ENCODE data around the gene PHC2.

The PHC2 gene

DNA sequence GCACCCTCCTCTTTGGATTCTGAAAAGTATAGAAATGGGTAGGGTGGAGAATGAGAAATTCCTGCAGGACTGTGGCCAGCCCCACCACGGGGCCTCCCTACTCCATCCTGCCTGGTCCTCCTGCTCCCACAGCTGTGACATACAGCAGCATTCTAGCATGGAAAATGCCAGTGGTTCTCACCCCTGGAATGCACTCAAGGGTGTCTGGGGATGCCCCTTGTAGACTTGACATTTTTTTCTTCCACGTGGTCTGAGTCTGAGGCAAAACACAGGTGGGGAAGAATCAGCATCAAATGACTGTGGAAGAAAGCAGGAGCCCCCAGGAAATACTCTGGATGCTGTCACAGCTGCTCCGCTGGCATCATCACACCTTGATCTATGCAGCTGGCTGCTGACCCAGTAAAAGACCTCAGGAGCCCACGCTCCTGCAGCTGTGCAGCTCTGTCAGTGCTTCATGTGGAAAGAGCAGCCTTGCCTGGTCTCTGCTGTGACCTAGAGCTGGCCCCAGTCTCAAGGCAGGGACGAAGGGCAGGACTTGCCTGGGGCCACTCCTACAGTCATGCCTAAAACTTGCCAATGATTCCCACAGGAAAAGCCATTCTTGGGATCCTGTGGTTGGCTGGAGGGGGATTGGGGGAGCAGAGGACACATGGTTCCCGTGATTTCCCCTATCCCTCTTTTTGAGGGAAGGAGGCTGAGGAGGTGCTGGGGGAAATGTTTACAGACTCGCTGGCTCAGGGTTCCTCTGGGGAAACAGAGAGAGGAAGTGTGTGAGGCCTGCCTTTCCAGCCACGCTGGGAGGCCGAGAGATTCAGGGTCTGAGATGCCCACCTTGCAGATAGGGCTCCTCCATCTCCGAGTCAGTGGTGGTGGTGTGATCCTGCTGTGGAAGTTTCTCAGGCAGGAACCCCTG, 99.2 kb downstream of the PHC2 start:
- H3K4me1 ChIP-seq (ENCODE audit: insufficient read depth, low read length), result no peaks in the 10 kb centered on the region
- H3K36me3 ChIP-seq (ENCODE audit: insufficient read depth, low read length), result peaks cover 13% of the 10 kb centered on the region
- H3K9ac ChIP-seq (ENCODE audit: low read depth, low read length), result no peak overlapping the region
- H3K9me3 ChIP-seq (ENCODE audit: control insufficient read depth, insufficient read depth, low read length), result no peaks in the 10 kb centered on the region

DNA sequence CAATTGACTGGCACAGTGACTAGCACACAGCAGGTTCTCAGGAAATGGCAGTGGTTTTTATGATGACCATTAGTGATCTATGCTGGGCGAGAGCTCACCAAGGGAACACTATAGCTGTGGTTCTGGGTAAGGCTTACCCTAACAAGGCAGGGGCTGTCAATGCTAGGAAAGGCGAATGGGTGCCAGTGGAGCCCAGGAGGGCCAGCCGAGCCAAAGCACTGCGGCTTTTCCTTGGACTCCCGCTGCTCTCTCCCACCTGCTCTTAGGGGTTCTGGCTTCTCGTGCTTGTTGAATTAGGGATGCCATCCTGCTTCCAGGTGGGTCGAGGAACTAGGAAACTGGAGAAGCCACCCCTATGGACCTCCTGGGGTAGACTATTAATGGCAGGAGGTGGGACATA, 100.0 kb downstream of the PHC2 start:
- Histone ChIP-seq H3K4me1 (ENCODE audit: insufficient read depth, low read length) (no peaks in the 10 kb centered on the region), H3K36me3 (ENCODE audit: insufficient read depth, low read length) (peaks cover 13% of the 10 kb centered on the region), H3K9me3 (ENCODE audit: control insufficient read depth, insufficient read depth, low read length) (no peaks in the 10 kb centered on the region), H3K9ac (ENCODE audit: low read depth, low read length) (no peak overlapping the region)

DNA sequence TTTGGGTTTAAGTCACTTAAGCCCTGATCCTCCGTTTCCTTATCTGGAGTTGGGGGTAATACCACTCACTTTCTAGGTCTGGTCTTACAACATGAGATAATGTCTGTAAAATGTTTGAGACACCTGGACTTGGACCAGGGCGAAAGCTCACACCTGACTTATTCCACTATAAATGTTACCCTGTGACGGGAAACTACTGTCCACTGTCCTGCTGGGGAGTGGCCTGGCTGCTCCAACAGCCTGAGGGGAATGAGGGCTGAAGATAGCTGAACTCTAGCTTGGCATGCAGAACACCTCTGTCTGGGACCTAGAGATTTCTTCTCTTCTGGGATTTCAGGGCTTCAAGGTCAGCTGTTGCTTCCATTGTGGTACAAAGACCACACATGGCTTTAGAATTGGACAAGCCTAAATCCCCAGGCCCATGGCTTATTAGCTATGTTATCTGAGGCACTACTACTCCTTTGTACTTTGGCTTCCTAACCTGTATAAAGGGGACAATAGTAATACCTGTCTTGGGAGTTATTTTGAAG, 100.5 kb downstream of the PHC2 start:
- Histone ChIP-seq H3K9me3 (ENCODE audit: control insufficient read depth, insufficient read depth, low read length) (no peaks in the 10 kb centered on the region), H3K9ac (ENCODE audit: low read depth, low read length) (no peak overlapping the region), H3K36me3 (ENCODE audit: insufficient read depth, low read length) (peaks cover 14% of the 10 kb centered on the region), H3K4me1 (ENCODE audit: insufficient read depth, low read length) (no peaks in the 10 kb centered on the region)

DNA sequence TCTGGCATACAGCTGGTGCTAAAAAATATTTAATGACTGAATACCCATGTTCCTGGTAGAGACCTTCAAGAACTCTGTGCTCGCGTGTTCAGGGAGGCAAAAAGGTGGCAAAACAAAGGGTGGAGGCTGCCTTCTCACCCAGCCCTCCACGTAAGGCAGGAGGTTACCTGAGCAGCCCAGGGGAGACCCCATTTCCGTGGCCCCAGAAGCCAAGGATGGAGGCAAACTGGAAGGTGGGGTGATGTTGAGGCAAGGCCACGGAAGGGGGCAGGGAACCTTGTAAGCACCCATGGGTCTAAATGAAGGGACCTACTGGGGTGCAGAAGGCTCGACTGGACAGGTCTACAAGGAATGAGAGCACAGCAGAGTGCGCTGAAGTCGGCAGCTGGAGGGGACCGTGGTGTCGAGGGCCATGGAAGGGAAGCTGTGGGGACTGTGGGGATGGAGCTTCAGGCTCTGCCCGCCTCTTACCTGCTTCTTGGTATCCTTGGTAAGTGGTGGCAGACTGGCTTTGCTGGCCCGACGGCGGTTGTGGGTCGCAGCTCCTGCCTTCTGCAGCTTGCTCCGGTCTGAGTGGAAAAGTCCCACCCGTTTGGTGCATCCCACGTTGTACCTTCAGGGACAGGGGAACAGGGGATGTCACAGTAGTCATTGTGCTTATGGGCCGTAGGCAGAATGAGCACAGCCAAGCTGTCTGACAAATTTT, 101.1 kb downstream of the PHC2 start:
- no peaks in the 10 kb centered on the region for H3K4me1 ChIP-seq (ENCODE audit: insufficient read depth, low read length)
- H3K9me3 ChIP-seq (ENCODE audit: control insufficient read depth, insufficient read depth, low read length), result no peaks in the 10 kb centered on the region
- peaks cover 16% of the 10 kb centered on the region for H3K36me3 ChIP-seq (ENCODE audit: insufficient read depth, low read length)
- H3K9ac ChIP-seq (ENCODE audit: low read depth, low read length), result no peak overlapping the region

DNA sequence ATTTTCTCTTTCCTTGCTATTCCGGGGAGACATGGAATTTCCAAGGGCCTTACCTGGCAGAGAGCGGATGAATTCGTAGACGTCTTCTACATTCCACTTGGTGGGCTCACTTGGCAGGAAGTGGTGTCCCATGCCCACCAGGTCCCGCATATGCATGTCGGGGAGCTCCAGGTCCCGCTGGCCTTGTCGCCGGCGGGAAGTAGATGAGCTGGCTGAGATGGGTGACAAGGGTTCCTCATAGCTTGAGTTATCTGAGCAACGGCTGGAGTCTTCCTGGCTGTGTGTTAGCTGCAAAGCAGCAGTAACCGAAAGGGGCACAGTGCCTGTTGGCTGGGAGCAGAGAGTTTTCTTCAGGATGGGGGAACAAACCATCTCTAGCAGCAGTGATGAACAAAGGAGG, 102.1 kb downstream of the PHC2 start:
- Histone ChIP-seq H3K9ac (ENCODE audit: low read depth, low read length) (no peak overlapping the region), H3K9me3 (ENCODE audit: control insufficient read depth, insufficient read depth, low read length) (no peaks in the 10 kb centered on the region), H3K36me3 (ENCODE audit: insufficient read depth, low read length) (peaks cover 14% of the 10 kb centered on the region), H3K4me1 (ENCODE audit: insufficient read depth, low read length) (no peaks in the 10 kb centered on the region)

DNA sequence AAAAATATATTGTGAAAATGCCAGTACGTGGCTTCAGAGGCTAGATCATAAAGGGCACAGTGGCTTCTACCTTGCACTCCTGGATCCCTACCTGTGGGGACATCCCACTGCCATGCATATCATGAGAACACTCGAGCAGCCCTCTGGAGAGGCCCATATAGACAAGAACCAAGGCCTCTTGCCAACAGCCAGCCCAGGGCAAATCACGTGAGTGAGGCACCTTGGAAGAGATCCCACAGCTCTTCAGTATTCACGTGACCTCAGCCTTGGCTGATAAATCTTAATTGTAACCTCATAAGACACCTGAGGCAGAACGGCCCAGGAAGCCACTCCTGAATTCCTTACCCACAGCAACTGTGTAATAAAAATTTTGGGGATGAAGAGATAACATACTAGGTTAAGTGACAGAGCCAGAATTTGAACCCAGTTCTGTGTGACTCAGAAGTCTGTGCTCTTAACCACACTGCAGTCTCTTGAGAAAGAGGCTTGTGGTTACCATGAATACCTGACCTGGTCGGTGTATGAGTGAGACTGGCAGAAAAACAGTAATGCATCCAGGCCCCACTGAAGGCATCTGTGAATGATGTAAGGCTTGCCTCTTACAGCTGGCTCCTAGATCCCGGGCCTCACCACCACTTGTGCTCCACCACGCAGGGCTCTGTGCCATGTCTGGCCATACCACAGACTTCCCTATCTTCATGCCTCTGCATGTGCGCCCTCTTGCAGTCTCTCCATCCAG, 103.1 kb downstream of the PHC2 start:
- no peak overlapping the region for H3K9ac ChIP-seq (ENCODE audit: low read depth, low read length)
- peaks cover 9% of the 10 kb centered on the region for H3K36me3 ChIP-seq (ENCODE audit: insufficient read depth, low read length)
- H3K9me3 ChIP-seq (ENCODE audit: control insufficient read depth, insufficient read depth, low read length), result no peaks in the 10 kb centered on the region
- H3K4me1 ChIP-seq (ENCODE audit: insufficient read depth, low read length), result no peaks in the 10 kb centered on the region

DNA sequence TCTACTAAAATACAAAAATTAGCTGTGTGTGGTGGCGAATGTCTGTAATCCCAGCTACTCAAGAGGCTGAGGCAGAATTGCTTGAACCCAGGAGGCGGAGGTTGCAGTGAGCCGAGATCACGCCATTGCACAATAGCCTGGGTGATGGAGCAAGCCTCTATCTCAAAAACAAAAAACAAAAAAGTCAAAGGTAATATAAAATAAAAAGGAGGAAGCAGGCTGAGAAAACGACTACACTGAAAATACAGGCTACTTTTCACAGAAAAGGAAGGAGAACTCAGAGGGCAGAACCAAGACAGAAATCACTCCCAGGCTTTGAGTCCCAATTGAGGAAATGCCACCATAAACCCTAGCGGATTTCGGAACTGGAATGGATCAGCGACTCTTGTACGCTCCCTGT, 104.1 kb downstream of the PHC2 start:
- no peaks in the 10 kb centered on the region for H3K9me3 ChIP-seq (ENCODE audit: control insufficient read depth, insufficient read depth, low read length)
- peaks cover 9% of the 10 kb centered on the region for H3K36me3 ChIP-seq (ENCODE audit: insufficient read depth, low read length)
- H3K9ac ChIP-seq (ENCODE audit: low read depth, low read length), result no peak overlapping the region
- no peaks in the 10 kb centered on the region for H3K4me1 ChIP-seq (ENCODE audit: insufficient read depth, low read length)

DNA sequence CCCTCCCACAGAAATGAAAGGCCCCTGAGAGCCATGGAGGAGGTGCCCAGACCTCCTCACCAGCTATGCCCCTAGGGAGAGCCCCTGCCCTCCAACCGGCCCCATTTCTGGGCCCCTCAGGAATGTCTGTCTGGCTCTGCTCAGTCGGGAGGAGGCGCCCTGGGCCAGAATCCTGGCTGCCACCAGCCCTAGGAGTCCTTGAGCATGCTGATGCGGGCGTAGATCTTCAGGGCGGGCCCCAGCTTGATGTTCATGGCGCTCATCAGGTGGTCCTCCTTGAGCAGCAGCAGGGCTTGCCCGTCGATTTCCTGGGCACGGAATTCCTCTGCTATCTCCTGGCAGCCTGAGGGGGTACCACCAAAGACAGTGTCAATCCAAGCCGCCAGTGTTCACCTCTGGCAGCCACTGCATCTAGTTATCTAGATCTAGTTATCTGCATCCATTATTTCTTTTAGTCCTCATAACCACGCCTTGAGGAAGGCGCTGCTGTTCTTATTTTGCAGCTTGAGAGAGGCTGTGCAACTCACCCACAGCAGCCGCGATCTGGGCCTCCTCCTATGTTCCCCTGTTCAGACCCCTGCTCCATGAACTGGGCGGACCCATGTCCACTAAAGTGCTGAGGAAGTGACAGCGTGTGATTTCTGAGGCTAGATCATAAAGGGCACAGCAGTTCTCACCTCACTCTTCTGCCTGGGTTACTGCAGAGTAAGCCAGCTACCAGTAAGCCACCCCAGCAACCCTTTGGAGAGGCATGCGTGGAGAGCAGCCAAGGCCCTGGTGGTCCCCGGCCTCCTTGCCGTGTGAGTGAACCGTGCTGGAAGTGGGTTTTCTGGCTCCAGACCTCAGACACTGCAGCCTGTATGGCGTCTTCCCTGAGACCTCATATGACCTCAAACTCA, 106.0 kb downstream of the PHC2 start:
- peaks cover 5% of the 10 kb centered on the region for H3K36me3 ChIP-seq (ENCODE audit: insufficient read depth, low read length)
- no peaks in the 10 kb centered on the region for H3K9me3 ChIP-seq (ENCODE audit: control insufficient read depth, insufficient read depth, low read length)
- H3K9ac ChIP-seq (ENCODE audit: low read depth, low read length), result no peak overlapping the region
- no peaks in the 10 kb centered on the region for H3K4me1 ChIP-seq (ENCODE audit: insufficient read depth, low read length)

DNA sequence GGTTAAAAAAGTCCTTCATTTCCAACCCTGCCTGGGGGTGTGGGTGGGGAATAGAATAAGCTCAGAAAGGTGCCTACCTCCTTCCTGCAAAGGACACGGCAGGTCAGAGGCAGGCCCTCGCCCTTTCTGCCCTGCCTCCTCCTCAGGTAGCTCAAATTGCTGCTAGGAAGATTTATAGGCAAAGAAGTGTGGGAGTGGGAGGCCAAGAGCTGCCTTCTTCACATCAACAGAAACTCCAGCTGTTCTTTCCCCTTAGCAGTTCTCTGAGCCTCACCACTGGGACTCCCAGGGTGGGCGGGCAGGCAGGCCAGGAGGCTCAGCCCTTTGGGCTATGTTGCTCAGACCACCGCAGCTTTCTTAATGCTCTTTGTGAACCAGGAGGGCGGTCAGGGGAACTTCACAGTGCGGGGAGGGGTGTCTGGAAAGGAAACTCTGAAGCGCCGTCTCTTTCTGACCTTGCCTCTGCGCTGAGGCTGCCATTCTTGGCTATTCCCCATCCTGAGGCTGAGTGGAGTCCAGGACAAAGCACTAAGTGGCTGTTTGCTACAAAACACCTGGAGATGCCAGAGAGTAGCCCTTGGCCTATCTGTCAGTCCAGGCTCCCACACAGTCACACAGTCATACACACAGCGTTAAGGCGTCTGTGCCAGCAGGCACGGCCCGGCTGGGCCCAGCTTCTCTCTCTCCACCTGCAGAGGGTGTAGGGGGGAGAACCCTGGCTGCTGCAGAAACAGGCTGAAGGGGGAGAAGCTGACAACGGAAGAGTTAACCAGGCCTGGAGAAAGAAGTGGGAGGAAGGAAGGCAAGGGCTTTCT, 107.0 kb downstream of the PHC2 start:
- H3K4me1 ChIP-seq (ENCODE audit: insufficient read depth, low read length), result no peaks in the 10 kb centered on the region
- no peak overlapping the region for H3K9ac ChIP-seq (ENCODE audit: low read depth, low read length)
- H3K36me3 ChIP-seq (ENCODE audit: insufficient read depth, low read length), result peaks cover 5% of the 10 kb centered on the region; the same call in 1 of the 2 replicates
- no peaks in the 10 kb centered on the region for H3K9me3 ChIP-seq (ENCODE audit: control insufficient read depth, insufficient read depth, low read length)

DNA sequence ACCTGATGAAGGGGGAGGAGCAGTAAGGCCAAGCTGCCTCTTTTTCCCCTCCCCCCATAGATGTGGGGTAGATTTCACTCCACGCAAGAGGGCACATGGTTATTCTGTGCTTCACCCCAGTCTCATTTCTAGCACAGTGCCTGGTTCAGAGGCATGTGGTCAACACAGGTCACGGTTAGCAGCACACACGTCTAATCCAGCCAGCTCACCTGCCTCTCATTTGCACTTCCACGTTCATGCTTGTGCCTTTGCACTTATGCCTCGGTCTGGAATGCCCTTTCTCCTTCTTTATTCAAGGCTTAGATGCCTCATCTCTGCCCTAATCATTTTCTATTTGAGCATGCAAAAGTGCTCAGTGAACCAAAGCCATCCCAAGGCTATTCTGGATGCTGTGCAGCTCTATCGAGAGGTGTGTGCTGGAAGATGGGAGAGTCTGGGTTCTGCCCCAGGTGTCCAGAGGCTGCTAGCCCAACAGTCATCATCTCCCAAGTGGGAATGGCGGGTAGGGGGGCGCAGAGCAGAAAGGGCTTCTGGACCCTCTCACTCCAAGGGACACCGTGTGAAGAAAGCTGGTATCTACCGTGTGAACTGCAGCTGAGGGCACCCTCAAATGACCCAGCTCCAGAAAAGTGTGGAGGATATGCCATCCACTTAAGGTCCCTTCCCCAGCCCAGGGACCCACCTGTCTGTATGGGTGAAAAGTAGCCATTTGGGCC, 107.9 kb downstream of the PHC2 start:
- Histone ChIP-seq H3K36me3 (ENCODE audit: insufficient read depth, low read length) (peaks cover 4% of the 10 kb centered on the region; the same call in 1 of the 2 replicates), H3K4me1 (ENCODE audit: insufficient read depth, low read length) (no peaks in the 10 kb centered on the region), H3K9me3 (ENCODE audit: control insufficient read depth, insufficient read depth, low read length) (no peaks in the 10 kb centered on the region), H3K9ac (ENCODE audit: low read depth, low read length) (no peak overlapping the region)

DNA sequence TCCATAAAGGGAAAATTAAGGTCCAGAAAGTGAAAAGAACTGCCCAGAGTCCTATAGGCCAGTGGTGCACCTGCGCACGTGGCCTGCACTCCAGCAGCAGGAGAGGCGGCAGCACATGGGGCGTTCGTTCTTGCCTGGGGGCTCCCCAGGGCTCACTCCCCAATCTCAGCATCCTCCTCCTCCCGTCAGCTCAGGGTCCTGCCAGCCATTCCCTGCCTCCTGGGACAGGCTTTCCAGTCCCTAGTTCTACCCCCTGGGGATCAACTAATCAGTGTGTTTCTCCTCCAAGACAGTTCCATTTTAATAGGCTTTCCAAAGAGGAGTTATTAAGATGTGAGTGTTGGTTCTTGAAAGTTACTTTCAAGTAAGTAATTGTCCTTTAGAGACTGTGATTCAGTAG, 108.8 kb downstream of the PHC2 start:
- no peaks in the 10 kb centered on the region for H3K4me1 ChIP-seq (ENCODE audit: insufficient read depth, low read length)
- no peak overlapping the region for H3K9ac ChIP-seq (ENCODE audit: low read depth, low read length)
- H3K9me3 ChIP-seq (ENCODE audit: control insufficient read depth, insufficient read depth, low read length), result no peaks in the 10 kb centered on the region
- H3K36me3 ChIP-seq (ENCODE audit: insufficient read depth, low read length), result 0 out of 2 replicates have a peak, but pooled peaks cover 2% of the 10 kb centered on the region

DNA sequence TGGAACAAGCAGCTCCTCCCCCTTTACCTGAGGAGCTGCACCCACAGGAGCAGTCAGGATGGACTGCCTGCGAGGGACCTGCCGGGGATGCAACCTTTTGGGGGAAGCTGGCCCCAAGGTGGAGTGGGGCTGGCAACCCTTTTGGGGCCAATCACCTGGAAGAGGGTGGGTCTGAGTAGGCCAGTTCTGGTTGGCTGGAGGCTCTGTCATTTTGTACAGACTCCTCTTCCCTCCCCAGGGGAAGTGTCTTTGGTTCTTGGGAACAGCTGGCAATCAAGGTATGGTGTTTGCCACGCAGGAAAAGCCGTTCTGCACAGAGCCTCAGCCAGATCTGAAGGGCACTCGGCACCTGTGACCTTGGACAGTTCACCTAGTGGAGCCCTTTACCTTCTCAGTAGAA, 109.7 kb downstream of the PHC2 start:
- Histone ChIP-seq H3K36me3 (ENCODE audit: insufficient read depth, low read length) (0 out of 2 replicates have a peak, but pooled peaks cover 2% of the 10 kb centered on the region), H3K9ac (ENCODE audit: low read depth, low read length) (no peak overlapping the region), H3K9me3 (ENCODE audit: control insufficient read depth, insufficient read depth, low read length) (no peaks in the 10 kb centered on the region), H3K4me1 (ENCODE audit: insufficient read depth, low read length) (no peaks in the 10 kb centered on the region)
